GM19328 (cell line): ENCODE data around the gene SH3BGR.
"Not testable (repeated sequence)": the region's sequence is repeated elsewhere in the genome, so short reads cannot be mapped to it uniquely, and the experiment has no call there.

Experiments used
- ATAC-seq: cut with Tn5 transposase; IDR thresholded peaks from one replicate; pipeline ENCODE4 v1.9.1; 2021; ENCODE audit warnings: mild to moderate bottlenecking, moderate library complexity; ENCODE audit not compliant: unreplicated experiment

Gene SH3BGR

DNA sequence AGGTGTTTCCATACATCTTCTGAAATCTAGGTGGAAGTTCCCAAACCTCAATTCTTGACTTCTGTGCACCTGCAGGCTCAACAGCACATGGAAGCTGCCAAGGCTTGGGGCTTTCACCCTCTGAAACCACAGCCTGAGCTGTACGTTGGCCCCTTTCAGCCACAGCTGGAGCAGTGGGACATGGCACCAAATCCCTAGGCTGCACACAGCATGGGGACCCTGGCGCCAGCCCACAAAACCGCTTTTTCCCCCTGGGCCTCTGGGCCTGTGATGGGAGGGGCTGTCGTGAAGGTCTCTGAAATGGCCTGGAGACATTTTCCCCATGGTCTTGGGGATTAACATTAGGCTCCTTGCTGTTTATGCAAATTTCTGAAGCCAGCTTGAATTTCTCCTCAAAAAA, 88.6 kb downstream of the SH3BGR start:
- ATAC-seq, result not testable (repeated sequence)

GRCh38 chr21:39542736-39543135, 91.0 kb downstream of the SH3BGR start:
- ATAC-seq, result no peak

DNA sequence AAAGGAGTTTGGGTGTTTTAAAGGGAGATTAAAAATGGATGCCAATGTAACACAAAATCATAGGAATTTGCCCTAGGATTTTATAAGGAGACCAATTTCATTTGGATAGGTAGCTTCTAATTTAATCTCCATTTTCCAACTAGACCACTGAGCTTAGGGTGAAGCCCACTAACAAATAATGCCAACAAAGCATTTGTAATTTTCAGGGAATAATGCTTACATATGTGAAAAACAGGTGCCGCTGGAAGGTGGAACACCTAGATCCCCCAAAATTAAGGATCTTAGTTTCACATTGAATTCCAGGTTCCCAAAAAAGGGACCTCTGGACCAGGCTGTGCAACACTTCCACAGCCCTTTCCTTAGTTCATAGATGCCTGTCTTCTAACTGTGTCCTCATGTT, 94.8 kb downstream of the SH3BGR start:
- ATAC-seq, result no peak

GRCh38 chr21:39552856-39553255, 101.1 kb downstream of the SH3BGR start:
- no peak for ATAC-seq

DNA sequence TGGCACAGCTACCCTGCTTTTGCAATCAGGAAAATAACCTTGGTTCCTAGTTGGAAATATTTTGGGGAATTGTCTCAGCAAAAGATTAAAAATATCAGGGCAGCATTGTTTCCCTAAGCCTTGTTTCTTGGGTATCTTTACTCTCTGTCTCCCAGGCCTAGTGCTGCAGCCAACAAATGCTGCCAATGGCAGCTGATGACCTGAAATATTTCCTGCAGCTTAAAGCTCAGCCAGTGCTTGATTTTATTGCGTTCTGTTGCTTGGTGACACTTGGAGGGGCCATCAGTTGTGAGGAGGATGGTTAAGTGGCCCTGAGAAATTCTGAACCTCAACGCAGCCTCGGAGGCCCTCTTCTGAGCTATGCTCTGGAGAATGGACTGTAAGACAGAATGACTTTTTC, 101.6 kb downstream of the SH3BGR start:
- no peak for ATAC-seq

DNA sequence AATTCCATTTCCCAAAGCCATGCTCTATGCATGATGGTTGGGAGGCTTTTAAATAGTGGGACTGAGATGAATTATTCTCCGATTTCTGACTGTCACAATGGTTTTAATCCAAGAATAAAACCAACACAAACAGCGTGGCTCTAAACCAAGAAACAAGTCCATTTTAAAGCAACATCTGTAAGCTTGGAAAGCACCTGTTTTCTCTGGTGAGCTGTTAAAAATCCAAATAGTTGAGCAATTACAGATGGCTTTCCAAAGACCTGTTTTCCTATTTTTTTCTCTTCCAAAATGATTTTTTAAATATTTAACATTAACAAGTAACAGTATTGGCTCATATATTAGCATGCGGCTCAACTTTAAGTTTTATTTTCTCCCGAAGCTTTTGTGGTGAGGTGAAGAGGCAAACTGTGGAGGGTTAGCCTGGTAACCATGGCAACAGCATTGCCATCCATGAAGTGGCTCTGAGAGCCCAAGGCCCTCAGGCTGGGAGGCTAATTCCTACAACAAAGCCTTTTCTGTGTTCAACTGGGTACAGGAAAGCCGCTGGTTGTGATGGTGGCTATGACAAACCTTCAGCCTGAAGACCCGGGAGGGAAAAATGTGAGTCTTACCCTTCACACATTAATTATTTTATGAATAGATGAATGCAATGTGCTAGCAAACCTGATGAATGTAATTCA, 104.3 kb downstream of the SH3BGR start:
- ATAC-seq, result no peak

DNA sequence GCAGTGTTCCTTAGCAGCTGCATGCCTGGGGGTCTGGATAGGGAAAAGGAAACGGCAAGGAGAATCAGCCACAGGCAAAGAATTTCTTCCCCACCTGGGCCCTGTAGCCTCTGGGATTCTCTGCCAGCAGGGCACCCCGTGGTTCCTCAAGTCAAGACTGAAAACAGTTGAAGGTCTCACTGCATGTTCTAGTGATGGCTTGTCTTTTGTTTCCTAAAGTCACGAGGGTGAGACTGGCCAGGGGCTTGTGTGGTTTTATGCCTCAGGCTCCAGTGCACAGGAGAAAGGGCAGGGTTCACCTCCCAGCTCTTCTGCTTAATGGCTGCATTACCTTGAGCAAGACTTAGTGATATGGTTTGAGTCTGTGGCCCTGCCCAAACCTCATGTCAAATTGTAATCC, 107.7 kb downstream of the SH3BGR start:
- ATAC-seq, result no peak

DNA sequence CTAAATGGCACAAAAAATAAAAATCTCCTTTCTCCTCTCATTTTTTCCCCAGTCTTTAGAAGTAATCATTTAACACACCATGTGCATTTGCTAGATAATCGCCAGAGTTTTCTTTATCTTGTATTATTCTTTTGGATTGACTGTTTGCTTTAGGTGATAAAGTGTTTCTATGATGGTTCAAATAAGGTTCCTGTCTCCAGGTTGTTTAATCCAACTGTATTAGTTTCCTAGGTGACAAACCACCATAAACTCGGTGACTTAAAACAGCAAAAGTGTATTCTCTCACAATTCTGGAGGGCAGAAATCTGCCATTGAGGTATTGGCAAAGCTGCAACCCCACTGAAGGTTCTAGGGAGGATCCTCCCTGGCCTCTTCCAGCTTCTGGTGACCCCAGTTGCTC, 109.4 kb downstream of the SH3BGR start:
- ATAC-seq, result no peak

- no peak for ATAC-seq
Measured at GRCh38 chr21:39562791-39563770, 111.3 kb downstream of the SH3BGR start.

- no peak for ATAC-seq
Measured at GRCh38 chr21:39564200-39564599, 112.4 kb downstream of the SH3BGR start.
